Tongue (tissue), 2 donors: ENCODE results near the gene ZBP1. TPM values are rescaled to one million over a fixed set of nuclear protein-coding genes. Genes with fewer than 3 reads are reported as not detected.

Experiments used
- DNase-seq: peaks from one replicate; pipeline ENCODE4 v3.0.0-alpha.2; 2015
- total RNA-seq: library from RNA; depleted of rRNA; stranded (reverse); fragments of >200 nt; gene quantifications from one replicate; pipeline ENCODE4 v1.2.3, GENCODE V29; 2014

ZBP1 gene
- total RNA-seq, 1 donor from 2014 or later = 0.10 TPM

DNA sequence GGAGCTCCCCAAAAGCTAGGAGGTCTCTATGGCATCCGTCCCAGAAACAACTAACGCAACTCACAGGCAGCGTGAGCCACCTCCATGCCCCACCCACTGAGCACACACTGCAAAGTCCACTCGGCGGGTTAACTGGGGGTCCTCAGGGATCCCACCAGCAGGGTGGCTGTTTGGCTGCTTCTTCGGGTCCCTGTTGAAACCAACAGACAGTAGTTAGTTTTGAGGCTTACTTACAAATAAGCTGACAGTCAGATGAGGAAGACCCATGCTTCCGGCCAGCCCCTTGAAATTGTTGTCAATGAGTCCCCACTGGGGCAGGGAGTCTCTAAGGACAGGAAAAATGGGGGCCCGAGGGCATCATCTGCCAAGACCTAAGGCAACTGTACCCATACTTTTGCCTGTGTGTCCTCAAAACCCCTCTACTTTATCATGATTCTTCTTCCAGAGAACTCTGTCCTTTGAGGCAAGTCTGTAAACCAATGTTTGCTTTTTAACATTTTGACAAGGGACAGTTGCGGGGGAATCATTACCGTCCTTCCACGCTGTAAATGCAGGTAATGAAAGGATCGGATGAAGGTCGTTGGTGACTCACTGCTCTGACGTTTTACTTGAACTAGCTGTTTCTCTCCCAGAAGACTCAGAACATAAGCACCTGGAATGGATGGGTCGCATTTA is 61.5 kb downstream of the ZBP1 start:
- no peak for DNase-seq

DNA sequence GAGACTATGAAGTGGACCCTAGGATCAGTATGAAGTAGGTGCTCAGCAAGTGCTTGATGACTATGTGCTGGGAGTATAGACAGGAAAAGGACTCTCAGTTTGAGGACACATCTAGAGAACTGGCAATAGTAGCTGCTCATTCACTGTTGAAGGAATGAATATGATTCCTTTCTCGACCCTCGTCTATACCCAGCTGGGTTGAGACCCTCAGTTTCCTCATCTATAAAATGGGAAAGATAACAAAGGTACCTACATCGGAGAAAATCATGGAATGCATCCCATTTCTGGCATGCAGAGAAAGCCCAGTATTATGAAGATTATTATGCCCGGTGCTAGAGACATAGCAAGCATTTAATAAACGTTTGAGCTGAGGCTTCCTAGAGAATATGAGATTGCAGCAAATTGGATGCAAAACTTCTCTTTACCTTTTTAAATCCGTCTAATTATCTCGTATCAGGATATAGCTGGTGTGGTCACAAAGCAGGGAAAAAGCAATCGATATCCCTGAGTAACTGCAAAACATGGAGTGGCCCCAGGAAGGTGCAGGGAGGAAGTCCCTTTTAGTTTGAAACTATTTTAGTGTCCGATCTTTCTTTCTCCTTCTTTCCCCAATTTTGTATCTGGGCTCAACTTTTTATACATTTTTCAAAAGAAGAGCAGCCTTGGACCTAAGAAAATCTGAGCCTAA is 62.2 kb downstream of the ZBP1 start:
- no peak for DNase-seq

DNA sequence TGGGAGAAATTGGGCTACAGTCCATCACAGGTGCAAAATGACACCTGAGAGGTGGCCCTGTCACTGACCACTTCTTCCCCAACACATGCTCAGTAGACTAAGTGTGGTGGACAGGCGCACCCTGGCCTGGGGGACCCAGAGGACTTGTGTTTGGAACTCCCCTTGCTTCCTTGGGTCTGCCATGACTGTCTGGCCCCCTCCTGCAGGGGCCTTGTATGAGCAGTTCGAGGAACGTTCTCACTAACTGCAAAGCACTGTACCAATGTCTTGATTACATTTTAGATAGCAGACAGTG is 63.3 kb downstream of the ZBP1 start:
- DNase-seq = no peak

DNA sequence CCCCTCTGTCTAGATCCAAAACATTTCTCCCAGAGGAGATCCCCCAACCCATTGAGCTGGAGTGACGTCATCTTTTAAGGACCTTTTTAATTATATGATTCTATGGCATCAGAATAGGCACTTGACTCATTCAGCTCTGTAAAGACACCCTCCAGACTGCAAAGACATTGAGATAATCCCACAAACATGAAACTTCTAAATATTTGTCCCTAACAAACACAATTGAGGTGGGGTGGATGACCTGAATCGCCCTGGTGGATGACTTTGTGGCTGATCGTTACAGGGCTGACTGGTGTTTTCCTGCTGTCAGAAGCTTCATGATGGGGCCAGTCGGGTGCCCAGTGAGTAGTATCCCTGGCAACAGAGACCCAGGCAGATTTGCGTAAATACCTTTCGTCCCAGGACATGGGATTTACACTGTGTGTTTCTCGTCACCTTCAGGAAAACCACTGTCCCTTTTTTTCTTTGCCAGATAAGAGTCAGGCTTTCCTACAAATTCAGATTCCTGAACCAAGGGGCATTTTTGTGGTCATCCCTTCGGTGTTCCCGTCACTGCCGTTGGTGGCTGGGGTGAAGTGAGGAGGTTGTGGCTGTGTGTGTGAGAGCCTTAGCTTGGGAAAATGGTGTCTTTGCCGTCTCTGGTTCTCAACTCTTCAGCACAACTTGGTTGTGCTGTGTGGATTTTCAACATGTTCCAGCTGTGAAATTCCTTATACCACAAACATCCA is 64.6 kb downstream of the ZBP1 start:
- no peak for DNase-seq

Other genes starting within 250 kb of the ZBP1 start
- gene RBM38, start 229.0 kb downstream of the ZBP1 start, total RNA-seq = 74.0 TPM
- not detected for gene CTCFL, start 95.3 kb downstream of the ZBP1 start, total RNA-seq
- gene PCK1, start 59.3 kb downstream of the ZBP1 start, total RNA-seq = 0.72 TPM
- 12.1 TPM for gene PMEPA1, start 89.6 kb upstream of the ZBP1 start, total RNA-seq